ENCODE data around the gene DNM3. TPM values are rescaled to one million over a fixed set of nuclear protein-coding genes. Genes with fewer than 3 reads are reported as not detected.

Gene DNM3
- 0.44 to 1.1 TPM (median 0.75 TPM) in 5 replicates for total RNA-seq (2022; extraction: Qiagen RNA extraction)

GRCh38 chr1:171841050-171841910, at the start of gene DNM3:
Gene DNM3 (plus strand): TSS chr1:171841498. CDS start chr1:171841657, 159 bp downstream.

GRCh38 chr1:172420385-172420784, 579.1 kb downstream of the DNM3 start, which contains the start of gene C1orf105:
Gene C1orf105 (plus strand): TSS chr1:172420685. CDS start chr1:172420886, 201 bp downstream.

GRCh38 chr1:172443666-172444453, 602.6 kb downstream of the DNM3 start, which contains the start of gene PIGC:
Gene PIGC (minus strand): TSS chr1:172444069. CDS start chr1:172442622, 1,447 bp downstream.

Other genes with a start within 250 kb of the DNM3 start
- not detected in 5 replicates for gene MYOCOS, start 219.3 kb upstream of the DNM3 start, total RNA-seq (2022; extraction: Qiagen RNA extraction)
- not detected in 5 replicates for gene MYOC, start 188.8 kb upstream of the DNM3 start, total RNA-seq (2022; extraction: Qiagen RNA extraction)
- 4.3 to 5.1 TPM (median 5.0 TPM) in 5 replicates for gene VAMP4, start 99.4 kb upstream of the DNM3 start, total RNA-seq (2022; extraction: Qiagen RNA extraction)
- 43.2 to 47.6 TPM (median 46.1 TPM) in 5 replicates for gene METTL13, start 59.8 kb upstream of the DNM3 start, total RNA-seq (2022; extraction: Qiagen RNA extraction)